PC-3 (cell line): ENCODE measurements around the gene PPM1L. TPM values are rescaled to one million over a fixed set of nuclear protein-coding genes. Genes with fewer than 3 reads are reported as not detected.

Experiments
- ATAC-seq: fragments of 200-7000 bp; cut with Tn5 transposase; 2 replicates; pipeline ENCODE4 v1.9.1; 2020; ENCODE audit warnings: mild to moderate bottlenecking, moderate library complexity
- BruUV-seq: library from RNA; stranded (reverse); fragments of 400-500 nt; replicated peaks from 2 replicates; lab custom pipeline; 2021; lab: Mats Ljungman, UMichigan
- CTCF ChIA-PET: fragments of 300-600 bp; sonication (Branson Sonifier 250); formaldehyde crosslinking; loops from one replicate; lab custom pipeline; 2022; ENCODE audit warnings: antibody characterized with exemption; lab: Charles Lee
- POLR2A ChIA-PET: fragments of 300-600 bp; sonication (Branson Sonifier 250); formaldehyde crosslinking; loops from one replicate; lab custom pipeline; 2022; ENCODE audit warnings: antibody characterized with exemption; ENCODE audit not compliant: unreplicated experiment; lab: Charles Lee
- DNase-seq: peaks from one replicate; pipeline ENCODE4 v3.0.0-alpha.2; 2015
- H2AFZ ChIP-seq: fragments of 300-600 bp; sonication (generic); 2 replicates; pipeline ENCODE4 v1.6.0; 2016; ENCODE audit warnings: antibody characterized with exemption, low read length
- H3F3A ChIP-seq: fragments of 300-600 bp; sonication (generic); one replicate; pipeline ENCODE4 v1.6.0; 2017; ENCODE audit warnings: antibody characterized with exemption, low read length, control low read depth, mild to moderate bottlenecking; ENCODE audit not compliant: unreplicated experiment
- H3K27ac ChIP-seq: fragments of 300-600 bp; sonication (generic); 2 replicates; pipeline ENCODE4 v1.5.1; 2016; ENCODE audit warnings: mild to moderate bottlenecking, low read length
- H3K27me3 ChIP-seq: fragments of 300-600 bp; sonication (generic); 2 replicates; pipeline ENCODE4 v1.6.1; 2016; ENCODE audit warnings: low read length, mixed read lengths
- H3K36me3 ChIP-seq: fragments of 300-600 bp; sonication (generic); 2 replicates; pipeline ENCODE4 v1.6.1; 2016; ENCODE audit warnings: low read depth, mixed run types, low read length, mixed read lengths
- H3K4me1 ChIP-seq: fragments of 300-600 bp; sonication (generic); 2 replicates; pipeline ENCODE4 v1.5.1; 2016; ENCODE audit warnings: low read length; ENCODE audit not compliant: insufficient read depth
- H3K4me2 ChIP-seq: fragments of 300-600 bp; sonication (generic); 2 replicates; pipeline ENCODE4 v1.6.0; 2016; ENCODE audit warnings: low read length
- H3K4me3 ChIP-seq: fragments of 300-600 bp; sonication (generic); 2 replicates; pipeline ENCODE4 v1.5.1; 2016; ENCODE audit warnings: mild to moderate bottlenecking, low read length, mixed read lengths
- H3K79me2 ChIP-seq: fragments of 300-600 bp; sonication (generic); 2 replicates; pipeline ENCODE4 v1.6.1; 2017; ENCODE audit warnings: low read length, mixed read lengths
- H3K9ac ChIP-seq: fragments of 300-600 bp; sonication (generic); 2 replicates; pipeline ENCODE4 v1.6.0; 2016; ENCODE audit warnings: mild to moderate bottlenecking, low read length
- H3K9me2 ChIP-seq: fragments of 300-600 bp; sonication (generic); replicated peaks from 2 replicates; pipeline ENCODE4 v1.6.1; 2016; ENCODE audit warnings: mixed run types, low read length, mixed read lengths
- H3K9me3 ChIP-seq: fragments of 300-600 bp; sonication (generic); 2 replicates; pipeline ENCODE4 v1.6.1; 2016; ENCODE audit warnings: low read length, mixed read lengths
- H4K20me1 ChIP-seq: fragments of 300-600 bp; sonication (generic); 2 replicates; pipeline ENCODE4 v1.6.1; 2016; ENCODE audit warnings: low read length, mixed read lengths
- CTCF ChIP-seq: fragments of 300-600 bp; sonication (generic); conservative IDR thresholded peaks from 2 replicates; pipeline ENCODE4 v1.5.1; 2017; ENCODE audit warnings: antibody characterized with exemption, low read depth, mild to moderate bottlenecking, low read length
- EZH2 ChIP-seq: fragments of 300-600 bp; sonication (generic); IDR thresholded peaks from one replicate; pipeline ENCODE4 v1.6.1; 2017; ENCODE audit warnings: antibody characterized with exemption, mild to moderate bottlenecking, low read length; ENCODE audit not compliant: unreplicated experiment
- EZH2phosphoT487 ChIP-seq: fragments of 300-600 bp; sonication (generic); IDR thresholded peaks from 2 replicates; pipeline ENCODE4 v1.6.1; 2018; ENCODE audit warnings: mild to moderate bottlenecking, antibody characterized with exemption, low read length, borderline replicate concordance
- intact Hi-C: fragments of 100-400 bp; cut with micrococcal nuclease; formaldehyde crosslinking; loops from 2 replicates; pipeline ENCODE4 v1.9.0; 2023
- total RNA-seq: library from RNA; depleted of rRNA; stranded (reverse); fragments of >200 nt; gene quantifications from 2 replicates; pipeline ENCODE4 v1.2.3, GENCODE V29; 2014

PPM1L gene
- total RNA-seq, 1 experiment from 2014 or later, result 7.0 TPM

- H3K79me2 ChIP-seq, result no peaks in the 10 kb centered on the region
- intact Hi-C loops, result no loop called here
- H3F3A ChIP-seq, result no peaks in the 10 kb centered on the region
- no peaks in the 10 kb centered on the region for H3K36me3 ChIP-seq
- CTCF ChIA-PET, result no interaction called here
- H3K4me3 ChIP-seq, result no peak overlapping the region
- no TSS peak for BruUV-seq
- no peaks in the 10 kb centered on the region for H4K20me1 ChIP-seq
- TF ChIP-seq CTCF, result no peak
- TF ChIP-seq EZH2, result no peak
- TF ChIP-seq EZH2phosphoT487, result no peak
- H3K4me2 ChIP-seq, result no peak overlapping the region
- H3K27ac ChIP-seq, result no peak overlapping the region
- H2AFZ ChIP-seq, result no peak overlapping the region
- no peaks in the 10 kb centered on the region for H3K27me3 ChIP-seq
- no peak overlapping the region for H3K9ac ChIP-seq
- DNase-seq (no peak), ATAC-seq (no peak)
- POLR2A ChIA-PET, result no interaction called here
- H3K9me2 ChIP-seq, result no peaks in the 10 kb centered on the region
- H3K4me1 ChIP-seq, result no peaks in the 10 kb centered on the region; the same call in 1 of the 2 replicates
- peaks cover 19% of the 10 kb centered on the region for H3K9me3 ChIP-seq
Observed at GRCh38 chr3:161025911-161026310, 269.9 kb downstream of the PPM1L start.

- Histone ChIP-seq H3K27ac (no peak overlapping the region), H3K4me2 (no peak overlapping the region), H3K4me3 (no peak overlapping the region), H4K20me1 (no peaks in the 10 kb centered on the region), H3K9me2 (no peaks in the 10 kb centered on the region), H3K9me3 (peaks cover 15% of the 10 kb centered on the region), H3K4me1 (no peaks in the 10 kb centered on the region; the same call in 1 of the 2 replicates), H3K36me3 (no peaks in the 10 kb centered on the region), H3K9ac (no peak overlapping the region), H2AFZ (no peak overlapping the region), H3F3A (no peaks in the 10 kb centered on the region), H3K79me2 (no peaks in the 10 kb centered on the region), H3K27me3 (no peaks in the 10 kb centered on the region)
- no TSS peak for BruUV-seq
- POLR2A ChIA-PET, result no interaction called here
- no peak for DNase-seq
- intact Hi-C loops, result no loop called here
- CTCF ChIA-PET, result no interaction called here
- no peak for ATAC-seq
- no peak for TF ChIP-seq CTCF
Observed at GRCh38 chr3:161026612-161027510, 270.8 kb downstream of the PPM1L start.

- DNase-seq (peak; percentile 12), ATAC-seq (peak; percentile 87)
- H3K27me3 ChIP-seq, result no peaks in the 10 kb centered on the region
- H3K4me2 ChIP-seq, result no peak overlapping the region
- no peaks in the 10 kb centered on the region for H4K20me1 ChIP-seq
- no peaks in the 10 kb centered on the region for H3K36me3 ChIP-seq
- no peaks in the 10 kb centered on the region; the same call in 1 of the 2 replicates for H3K4me1 ChIP-seq
- no peak overlapping the region for H3K4me3 ChIP-seq
- peaks cover 3% of the 10 kb centered on the region; the same call in 1 of the 2 replicates for H3K9me3 ChIP-seq
- no peak overlapping the region for H2AFZ ChIP-seq
- no peak overlapping the region for H3K9ac ChIP-seq
- H3K27ac ChIP-seq, result no peak overlapping the region
- TF ChIP-seq CTCF (no peak), EZH2phosphoT487 (no peak), EZH2 (no peak)
- POLR2A ChIA-PET, result no interaction called here
- BruUV-seq, result no TSS peak
- intact Hi-C loops, result no loop called here
- H3K9me2 ChIP-seq, result no peaks in the 10 kb centered on the region
- no peaks in the 10 kb centered on the region for H3F3A ChIP-seq
- CTCF ChIA-PET, result interaction anchor here (0.6 kb wide), 1 partner anchor 15 kb away, joined by 8 read pairs; no protein-coding TSS in a partner anchor
- H3K79me2 ChIP-seq, result no peaks in the 10 kb centered on the region
Observed at GRCh38 chr3:161028555-161029153, 272.6 kb downstream of the PPM1L start.
